Parietal lobe (tissue), 2 donors: ENCODE data around the gene ACVR2B. TPM values are rescaled to one million over a fixed set of nuclear protein-coding genes. Genes with fewer than 3 reads are reported as not detected.

ENCODE experiments used
- small RNA-seq: library from RNA; depleted of rRNA; stranded (forward); fragments of <200 nt; gene quantifications from one replicate; pipeline ENCODE3, GENCODE V24; 2014; ENCODE audit warnings: low replicate concordance
- total RNA-seq: library from RNA; depleted of rRNA; stranded (reverse); fragments of >200 nt; gene quantifications from one replicate; pipeline ENCODE4 v1.2.3, GENCODE V29; 2014

The ACVR2B gene
- total RNA-seq: 61.0 TPM

DNA sequence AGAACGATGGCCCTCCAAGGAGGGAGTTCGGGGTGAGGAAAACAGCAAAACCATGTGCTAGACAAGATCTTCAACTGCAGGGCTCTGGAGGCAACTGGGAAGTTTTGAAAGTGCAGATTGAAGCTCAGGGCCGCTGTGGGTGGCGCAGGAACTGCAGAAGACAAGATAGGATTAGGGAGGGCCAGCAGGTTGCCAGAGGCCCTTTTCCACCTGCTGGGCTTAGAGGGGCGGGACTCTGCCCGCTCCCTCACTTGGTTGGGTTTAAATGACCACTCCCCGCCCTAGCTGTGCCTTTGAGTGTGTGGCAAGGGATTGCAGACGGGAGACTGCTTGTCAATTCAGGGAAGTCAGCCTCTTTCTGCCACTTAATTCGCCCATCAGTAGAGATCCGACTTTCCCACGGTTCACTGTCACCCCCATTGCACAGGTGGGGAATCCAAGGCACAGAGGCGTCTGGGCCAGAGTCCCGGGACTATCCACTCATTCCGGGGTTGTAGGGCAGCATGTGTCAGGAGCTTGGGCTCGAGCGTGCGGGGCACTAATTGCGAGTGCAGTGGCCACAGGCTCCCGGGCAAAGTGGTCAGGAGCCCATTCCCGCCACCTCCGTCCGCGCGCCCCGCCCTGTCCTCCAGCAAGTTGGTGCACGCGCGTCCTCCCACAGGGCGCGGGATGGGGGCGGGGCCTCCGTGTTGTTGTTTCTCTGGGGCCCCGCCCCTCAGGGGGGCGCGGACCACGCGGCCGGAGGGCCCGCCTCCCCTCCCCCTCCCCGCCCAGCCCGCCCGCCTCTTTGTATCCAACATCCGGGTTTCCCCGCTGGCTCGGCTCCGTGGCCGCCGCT is at the start of gene ACVR2B:
Gene ACVR2B (plus strand): TSS at position 816 of the 838 bp plus-strand sequence. CDS start 433 bp downstream, outside the sequence.

DNA sequence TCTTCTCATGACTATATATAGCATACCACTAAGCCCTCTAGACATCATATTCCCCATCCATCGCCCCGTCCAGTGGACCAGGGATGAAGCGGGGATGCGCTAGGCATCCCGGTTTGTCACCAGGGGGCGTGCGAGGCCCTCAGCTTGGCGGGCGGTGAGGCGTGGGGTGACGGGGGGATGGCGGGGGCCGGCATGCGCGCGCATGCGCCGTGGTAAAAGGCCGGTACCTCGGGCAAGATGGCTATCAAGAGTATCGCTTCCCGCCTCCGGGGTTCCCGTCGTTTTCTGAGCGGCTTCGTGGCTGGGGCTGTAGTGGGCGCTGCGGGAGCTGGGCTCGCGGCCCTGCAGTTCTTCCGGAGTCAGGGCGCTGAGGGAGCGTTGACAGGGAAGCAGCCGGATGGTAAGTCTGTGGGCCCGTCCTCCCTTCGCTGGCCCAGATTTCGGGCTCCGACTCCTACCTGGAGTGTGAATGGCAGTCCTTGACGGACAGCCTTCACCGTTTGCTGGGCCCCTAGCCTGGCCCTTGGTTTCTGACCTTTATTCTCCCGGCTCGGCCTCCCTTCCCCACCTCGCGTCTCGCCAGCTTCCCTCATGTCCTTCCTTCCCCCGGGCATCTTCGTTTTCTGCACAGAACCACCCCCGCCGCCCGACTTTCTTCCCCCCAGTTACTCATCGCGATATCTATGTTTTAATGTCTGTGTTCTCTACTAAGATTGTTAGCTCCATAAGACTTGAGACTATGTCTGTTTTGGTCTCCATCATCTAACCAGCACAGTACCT is 42.6 kb downstream of the ACVR2B start, which contains the start of gene EXOG:
Gene EXOG (plus strand): TSS at position 210 of the 780 bp plus-strand sequence. CDS start 28 bp downstream, at position 238.

Small RNAs within 50 kb of the gene (small RNA-seq; reads per million reads assigned to genes)
- not detected for gene RF00019

Other genes starting within 250 kb of the ACVR2B start
- 1.3 TPM for gene SLC22A13, start 188.1 kb upstream of the ACVR2B start, total RNA-seq
- 1.3 TPM for gene SLC22A14, start 171.6 kb upstream of the ACVR2B start, total RNA-seq
- gene XYLB, start 107.1 kb upstream of the ACVR2B start, total RNA-seq: 10.3 TPM
- gene EXOG, start 42.5 kb downstream of the ACVR2B start, total RNA-seq: 31.9 TPM
- 1.3 TPM for gene SCN5A, start 195.8 kb downstream of the ACVR2B start, total RNA-seq